Thoracic aorta (tissue), 2 donors: Measurements from ENCODE around the gene PISD. TPM values are rescaled to one million over a fixed set of nuclear protein-coding genes. Genes with fewer than 3 reads are reported as not detected.
A peak's percentile ranks its signal among the peaks of the same experiment; 100 is the strongest.

Experiments
- ATAC-seq: fragments of 150-250 bp; one replicate; pipeline ENCODE4 v1.8.0; 2017; ENCODE audit warnings: low read depth; ENCODE audit not compliant: insufficient number of reproducible peaks, low FRiP score
- DNase-seq: peaks from one replicate; pipeline ENCODE4 v3.0.0-alpha.2; 2020; ENCODE audit warnings: low spot score
- H3K27ac ChIP-seq, 2 donors: fragments of 200-600 bp; sonication (generic); 1 replicate in 1 of 2; 2 replicates in 1 of 2; pipeline ENCODE4 v1.5.1; 2016; ENCODE audit warnings: mild to moderate bottlenecking in 2 of 2, moderate library complexity in 2 of 2
- H3K27me3 ChIP-seq: fragments of 200-600 bp; sonication (generic); replicated peaks from 2 replicates; pipeline ENCODE4 v1.6.0; 2016; ENCODE audit warnings: mild to moderate bottlenecking; ENCODE audit not compliant: insufficient read depth
- H3K36me3 ChIP-seq: fragments of 200-600 bp; sonication (generic); one replicate; pipeline ENCODE4 v1.5.1; 2016
- H3K4me1 ChIP-seq, 2 donors: fragments of 200-600 bp; sonication (generic); 1 replicate in 1 of 2; 2 replicates in 1 of 2; pipeline versions ENCODE4 v1.5.1 to v1.6.0; 2016; ENCODE audit warnings: low read depth in 2 of 2, mild to moderate bottlenecking in 1 of 2; ENCODE audit not compliant: control insufficient read depth in 1 of 2
- H3K4me3 ChIP-seq: fragments of 200-600 bp; sonication (generic); 2 replicates; pipeline ENCODE4 v1.5.1; 2016; ENCODE audit warnings: mild to moderate bottlenecking
- H3K9me3 ChIP-seq: fragments of 200-600 bp; sonication (generic); 2 replicates; pipeline ENCODE4 v1.5.1; 2016
- total RNA-seq, 2 donors: library from RNA; depleted of rRNA; stranded (reverse); fragments of >200 nt; gene quantifications; one replicate each; pipeline versions ENCODE4 v1.1.0 to v1.2.3, GENCODE V29; 2016
- TF ChIP-seq, protein P1 (sequence below): fragments of 200-600 bp; sonication (generic); IDR thresholded peaks from one replicate; pipeline ENCODE4 v1.5.1; 2019; ENCODE audit warnings: antibody characterized with exemption

Gene PISD
- total RNA-seq, 2 donors from 2014 or later: 41.4 to 54.9 TPM

DNA sequence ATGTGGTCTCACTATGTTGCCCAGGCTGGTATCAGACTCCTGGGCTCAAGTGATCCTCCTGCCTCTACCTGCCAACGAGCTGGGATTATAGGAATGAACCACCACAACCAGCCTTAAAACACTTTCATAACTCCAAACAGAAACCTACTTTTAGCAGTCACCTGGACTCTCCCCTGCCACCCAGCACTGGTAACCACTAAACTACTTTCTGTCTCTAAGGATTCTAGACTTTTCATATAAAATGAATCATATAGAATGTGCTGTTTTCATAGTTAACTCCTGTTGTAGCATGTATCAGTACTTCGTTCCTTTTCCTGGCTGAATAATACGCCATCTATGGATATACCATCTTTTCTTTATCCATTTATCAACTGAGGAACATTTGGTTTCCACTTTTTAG lies 29.4 kb upstream of the PISD start:
- H3K9me3 ChIP-seq: no peaks in the 10 kb centered on the region
- H3K36me3 ChIP-seq: peaks cover 14% of the 10 kb centered on the region
- no peaks in the 10 kb centered on the region for H3K27me3 ChIP-seq
- H3K4me3 ChIP-seq: no peak overlapping the region
- no peak overlapping the region for H3K27ac ChIP-seq
- ATAC-seq: no peak
- TF ChIP-seq, protein P1, sequence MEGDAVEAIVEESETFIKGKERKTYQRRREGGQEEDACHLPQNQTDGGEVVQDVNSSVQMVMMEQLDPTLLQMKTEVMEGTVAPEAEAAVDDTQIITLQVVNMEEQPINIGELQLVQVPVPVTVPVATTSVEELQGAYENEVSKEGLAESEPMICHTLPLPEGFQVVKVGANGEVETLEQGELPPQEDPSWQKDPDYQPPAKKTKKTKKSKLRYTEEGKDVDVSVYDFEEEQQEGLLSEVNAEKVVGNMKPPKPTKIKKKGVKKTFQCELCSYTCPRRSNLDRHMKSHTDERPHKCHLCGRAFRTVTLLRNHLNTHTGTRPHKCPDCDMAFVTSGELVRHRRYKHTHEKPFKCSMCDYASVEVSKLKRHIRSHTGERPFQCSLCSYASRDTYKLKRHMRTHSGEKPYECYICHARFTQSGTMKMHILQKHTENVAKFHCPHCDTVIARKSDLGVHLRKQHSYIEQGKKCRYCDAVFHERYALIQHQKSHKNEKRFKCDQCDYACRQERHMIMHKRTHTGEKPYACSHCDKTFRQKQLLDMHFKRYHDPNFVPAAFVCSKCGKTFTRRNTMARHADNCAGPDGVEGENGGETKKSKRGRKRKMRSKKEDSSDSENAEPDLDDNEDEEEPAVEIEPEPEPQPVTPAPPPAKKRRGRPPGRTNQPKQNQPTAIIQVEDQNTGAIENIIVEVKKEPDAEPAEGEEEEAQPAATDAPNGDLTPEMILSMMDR: no peak
- no peaks in the 10 kb centered on the region for H3K4me1 ChIP-seq
- DNase-seq: no peak

DNA sequence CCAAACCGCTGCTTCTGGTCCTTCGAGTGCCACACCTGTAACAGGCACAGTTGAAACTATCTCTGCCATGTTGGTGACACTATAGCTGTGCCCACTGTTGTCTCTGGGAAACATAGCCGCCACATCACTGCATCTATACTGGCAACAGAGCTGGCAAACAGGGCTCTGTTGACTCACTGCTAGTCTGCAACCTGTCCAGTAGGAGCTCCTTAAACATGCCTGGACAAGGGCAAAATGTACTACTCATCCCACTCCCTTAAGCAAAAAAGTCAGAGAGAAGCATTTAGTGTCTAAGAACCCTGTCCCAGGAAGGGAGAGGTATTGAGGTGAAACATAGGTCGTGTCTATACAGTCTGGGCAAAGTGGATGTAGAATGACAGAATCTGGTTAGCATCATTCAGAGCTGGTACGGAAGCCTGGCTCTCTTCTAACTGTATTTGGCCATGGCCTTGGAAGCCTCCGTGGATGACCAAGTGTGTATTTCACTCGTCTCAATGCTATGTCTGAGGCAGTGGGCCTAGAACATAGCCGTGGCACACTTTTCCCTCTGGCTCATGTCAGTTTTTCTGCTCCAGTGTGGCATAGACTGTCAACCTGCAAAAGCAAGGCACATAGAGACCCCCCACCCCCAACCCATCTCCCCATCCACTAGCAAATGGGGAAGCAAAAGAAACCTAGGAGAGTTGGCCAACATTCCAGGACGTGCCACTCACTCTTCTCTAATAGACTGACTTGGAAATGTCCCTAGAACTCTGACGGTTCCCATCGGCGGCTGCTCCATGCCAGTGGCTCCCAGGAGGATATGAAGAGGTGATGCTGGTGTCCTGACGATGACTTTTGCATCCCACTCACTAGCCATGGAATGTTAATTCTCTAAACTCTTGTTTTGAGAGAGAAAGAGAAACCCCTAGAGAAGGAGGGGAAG lies 21.4 kb upstream of the PISD start:
- Histone ChIP-seq H3K9me3 (no peaks in the 10 kb centered on the region), H3K27me3 (no peaks in the 10 kb centered on the region), H3K4me3 (no peak overlapping the region), H3K36me3 (peaks cover 14% of the 10 kb centered on the region), H3K27ac (peak overlapping the region; percentile 64 to 71), H3K4me1 (peaks cover 16 to 51% of the 10 kb centered on the region in 2 donors)
- ATAC-seq (no peak), DNase-seq (no peak)
- TF ChIP-seq, protein P1: no peak

DNA sequence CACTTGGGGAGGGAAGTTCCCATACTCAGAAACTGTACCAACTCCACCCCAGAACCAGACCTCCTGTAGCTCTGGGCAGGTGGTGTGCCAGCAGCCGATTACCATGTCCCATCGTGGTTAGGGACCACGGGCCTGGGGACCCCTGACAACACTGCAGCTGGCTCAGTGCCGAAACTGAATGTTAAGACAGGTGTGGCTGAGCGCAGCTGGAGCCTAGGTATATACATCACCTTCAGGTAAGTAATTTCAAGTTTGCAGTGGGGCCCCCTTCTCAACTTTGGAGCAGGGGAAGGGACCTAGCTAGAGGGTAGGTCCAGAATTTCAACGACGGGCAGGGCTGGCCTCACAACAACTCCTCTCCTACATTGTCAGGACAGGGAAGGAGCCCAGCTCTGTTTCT lies 20.7 kb upstream of the PISD start:
- H3K36me3 ChIP-seq: peaks cover 14% of the 10 kb centered on the region
- no peaks in the 10 kb centered on the region for H3K9me3 ChIP-seq
- no peaks in the 10 kb centered on the region for H3K27me3 ChIP-seq
- peak overlapping the region; percentile 64 to 71 for H3K27ac ChIP-seq
- TF ChIP-seq, protein P1: no peak
- no peak for ATAC-seq
- peaks cover 16 to 51% of the 10 kb centered on the region in 2 donors for H3K4me1 ChIP-seq
- no peak for DNase-seq
- H3K4me3 ChIP-seq: no peak overlapping the region

GRCh38 chr22:31681349-31682345 lies 19.6 kb upstream of the PISD start:
- Histone ChIP-seq H3K27me3 (no peaks in the 10 kb centered on the region), H3K36me3 (peaks cover 8% of the 10 kb centered on the region), H3K4me3 (peak overlapping the region; percentile 26), H3K9me3 (no peaks in the 10 kb centered on the region), H3K27ac (peak overlapping the region; percentile 64 to 71), H3K4me1 (peaks cover 16 to 51% of the 10 kb centered on the region in 2 donors)
- ATAC-seq (no peak), DNase-seq (no peak)
- TF ChIP-seq, protein P1: no peak
